Measurements from ENCODE around the gene GPC5.

Gene GPC5

DNA sequence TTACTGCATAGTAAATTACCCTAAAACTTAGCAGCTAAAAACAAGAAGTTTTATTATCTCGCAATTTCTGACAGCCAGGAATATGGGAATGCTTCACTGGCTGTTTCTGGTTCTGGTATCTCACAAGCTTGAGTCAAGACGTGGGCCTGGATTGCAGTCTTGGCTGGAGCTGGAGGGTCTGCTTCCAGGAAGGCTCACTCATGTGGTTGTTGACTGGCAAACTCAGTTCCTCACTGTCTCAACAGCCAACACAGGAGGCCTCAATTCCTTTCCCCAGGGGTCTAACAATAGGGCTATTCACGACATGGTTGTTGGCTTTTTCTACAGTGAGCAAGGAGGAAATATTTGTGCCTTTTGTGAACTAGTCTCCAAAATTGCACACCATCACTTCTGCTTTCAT is 146.3 kb downstream of the GPC5 start:
- DNase-seq, result no peak

DNA sequence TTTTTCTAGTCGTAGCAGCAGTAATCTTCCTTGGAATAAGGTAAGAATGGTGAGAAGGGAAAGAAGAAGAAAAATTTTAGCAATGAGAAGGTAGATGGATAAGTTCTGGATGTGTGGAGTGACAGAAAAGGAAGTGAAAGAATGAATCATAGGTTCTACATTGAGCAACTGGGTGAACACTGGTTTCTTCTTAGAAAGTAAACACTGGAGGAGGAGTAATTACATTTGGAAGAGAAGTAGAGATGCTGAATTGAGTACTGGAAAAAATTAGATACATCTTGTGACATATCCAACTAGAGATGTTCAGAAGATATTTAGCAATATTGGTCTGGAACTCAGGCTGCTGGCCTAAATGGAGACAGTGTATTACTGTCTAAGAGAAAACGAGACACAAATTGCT is 148.5 kb downstream of the GPC5 start:
- DNase-seq, result no peak

DNA sequence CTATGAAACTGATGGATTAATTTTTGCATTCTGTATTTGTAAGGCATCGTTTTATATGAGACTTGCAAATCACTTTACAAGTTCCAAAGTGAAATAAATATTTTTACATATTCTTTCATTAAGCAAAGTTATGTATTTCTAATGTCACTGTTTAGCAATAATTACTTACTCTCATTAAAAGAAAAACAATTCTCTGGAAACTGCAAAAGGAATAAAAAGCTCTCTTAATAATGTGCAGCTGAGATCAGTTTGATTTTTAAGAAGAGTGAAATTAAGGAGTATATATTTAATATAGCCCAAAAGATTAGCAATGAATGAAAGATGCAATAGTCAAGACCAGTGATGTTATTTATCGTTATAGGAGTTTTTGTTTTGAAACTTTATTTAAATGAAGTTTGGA is 155.2 kb downstream of the GPC5 start:
- no peak for DNase-seq

DNA sequence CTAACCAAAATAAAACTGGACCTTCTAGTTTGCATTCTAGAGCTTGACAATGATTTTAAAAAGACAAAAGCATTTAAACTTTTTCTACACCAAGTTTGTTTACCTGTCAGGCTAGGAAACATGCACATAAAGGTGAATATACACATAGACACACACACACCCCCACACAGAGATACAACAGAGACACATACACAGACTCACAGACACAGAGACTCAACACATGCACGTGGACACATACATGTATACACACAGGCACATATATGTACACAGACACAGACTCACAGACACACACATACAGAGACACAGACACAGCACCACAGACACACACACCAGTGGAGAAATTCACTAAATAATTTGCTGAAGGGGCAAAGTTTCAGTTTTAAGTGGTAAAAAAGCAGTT is 155.7 kb downstream of the GPC5 start:
- DNase-seq, result no peak

DNA sequence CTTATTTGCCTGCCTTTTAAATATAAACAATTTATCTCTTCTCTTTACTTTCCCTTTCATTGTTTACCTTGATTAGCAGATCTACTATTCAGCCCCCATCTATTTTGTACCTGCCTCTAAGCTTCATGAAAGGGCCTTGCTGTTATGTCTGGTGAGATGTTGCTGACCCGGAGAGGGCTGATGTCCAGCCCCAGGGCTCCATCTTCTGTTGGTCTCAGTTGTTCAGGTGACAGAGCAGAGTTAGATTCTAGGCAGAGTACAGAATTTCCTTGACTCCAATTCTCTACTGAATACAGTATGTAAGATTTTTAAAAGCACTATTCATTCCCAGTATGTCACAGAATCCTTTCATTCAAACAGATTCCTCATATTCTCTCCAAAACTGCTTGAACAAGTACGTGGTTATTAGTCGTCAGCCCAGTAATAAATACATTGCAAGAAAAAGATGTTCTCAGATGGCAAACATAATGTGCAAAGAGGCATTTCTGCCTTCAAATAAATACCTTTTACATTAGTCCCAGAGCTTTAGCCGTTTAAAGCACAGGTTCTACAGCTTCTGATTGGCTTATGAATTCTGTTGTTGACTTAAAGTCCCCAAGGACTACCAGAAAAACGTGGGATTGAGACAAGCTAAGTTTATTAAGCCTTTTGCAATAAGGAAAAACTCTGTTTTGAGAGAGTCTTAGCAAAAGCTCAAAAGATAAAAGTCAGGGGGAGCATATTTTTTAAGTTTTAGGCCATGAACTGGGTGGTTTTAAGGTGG is 159.1 kb downstream of the GPC5 start:
- no peak for DNase-seq

DNA sequence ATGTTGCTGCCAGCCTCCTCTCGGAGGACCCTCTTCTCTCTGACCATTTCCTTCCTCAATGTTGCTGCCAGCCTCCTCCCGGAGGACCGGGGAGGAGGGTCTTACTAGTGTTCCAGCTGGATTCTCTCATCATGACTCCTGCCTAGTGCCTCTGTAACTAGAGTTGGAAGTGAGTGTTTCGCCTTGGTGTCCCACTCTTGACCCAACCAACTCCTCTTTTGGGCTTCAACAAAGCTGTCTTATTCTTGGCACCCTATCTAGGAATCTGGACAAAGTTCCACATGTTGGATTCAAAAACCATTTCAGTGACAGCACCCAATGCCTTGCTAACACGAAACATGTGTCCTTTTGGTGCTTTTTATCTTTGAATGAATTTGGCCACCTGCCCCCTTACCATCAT is 165.4 kb downstream of the GPC5 start:
- DNase-seq, result no peak

DNA sequence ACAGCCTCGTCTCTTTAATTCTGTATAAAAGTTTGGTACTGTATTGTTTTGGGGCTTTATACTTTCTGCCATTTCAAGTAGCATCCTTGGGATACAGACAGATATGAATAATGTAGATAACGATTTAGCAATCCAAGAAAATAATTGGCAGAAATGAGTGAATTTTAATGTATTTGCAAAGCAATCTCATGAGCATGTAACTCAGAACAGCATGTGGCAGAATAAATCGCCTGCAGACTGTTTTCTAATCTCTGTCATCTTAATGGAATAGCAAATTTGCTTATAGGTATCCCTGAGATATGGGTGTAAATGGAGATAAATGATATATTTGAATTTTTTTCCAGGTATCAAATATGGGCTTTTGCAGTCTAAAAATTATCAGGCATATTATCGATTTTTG is 166.0 kb downstream of the GPC5 start:
- no peak for DNase-seq

DNA sequence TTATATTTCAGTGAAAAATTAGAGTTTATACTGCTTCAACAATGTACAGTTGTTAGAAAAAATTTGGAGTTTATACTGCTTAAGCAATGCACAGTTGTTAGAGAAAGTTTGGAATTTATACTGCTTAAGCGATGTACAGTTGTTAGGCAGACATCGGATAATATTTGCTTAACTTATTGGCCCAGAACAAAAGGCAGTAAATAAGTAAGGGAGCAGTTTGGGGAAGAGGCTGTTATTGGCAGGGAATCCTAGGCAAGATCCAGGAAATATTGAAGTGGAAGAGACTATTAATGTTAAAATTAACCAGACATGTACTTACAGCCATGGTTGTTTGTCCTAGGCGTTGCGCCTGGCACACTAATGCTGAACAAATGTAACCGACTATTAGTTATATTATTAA is 166.9 kb downstream of the GPC5 start:
- DNase-seq, result no peak

DNA sequence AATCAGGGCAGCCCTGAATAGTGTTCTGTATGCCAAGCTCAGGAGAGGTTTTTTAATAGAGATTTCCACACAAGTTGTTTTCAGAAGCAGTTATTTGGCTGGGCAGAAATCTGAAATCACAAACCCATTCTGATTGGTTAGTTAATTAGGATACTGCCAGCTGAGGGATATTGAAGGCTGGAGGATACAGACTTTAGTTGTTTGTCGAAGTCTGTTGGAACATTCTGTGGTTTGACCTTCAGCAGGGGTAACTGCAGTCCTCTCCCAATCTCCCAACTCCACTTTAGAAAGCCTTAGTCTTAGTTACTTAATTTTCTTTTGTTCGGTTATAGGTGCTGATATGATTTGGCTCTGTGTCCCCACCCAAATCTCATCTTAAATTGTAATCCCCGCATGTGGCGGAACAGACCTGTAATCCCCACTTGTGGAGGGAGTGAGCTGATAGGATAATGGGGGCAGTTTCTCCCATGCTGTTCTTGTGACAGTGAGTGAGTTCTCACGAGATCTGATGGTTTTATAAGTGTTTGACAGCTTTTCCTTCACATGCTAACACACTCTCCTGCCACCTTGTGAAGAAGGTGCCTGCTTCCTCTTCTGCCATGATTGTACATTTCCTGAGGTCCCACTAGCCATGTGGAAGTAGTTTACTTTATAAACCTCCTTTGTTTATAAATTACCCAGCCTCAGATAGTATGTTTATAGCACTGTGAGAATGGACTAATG is 169.2 kb downstream of the GPC5 start:
- DNase-seq, result no peak

DNA sequence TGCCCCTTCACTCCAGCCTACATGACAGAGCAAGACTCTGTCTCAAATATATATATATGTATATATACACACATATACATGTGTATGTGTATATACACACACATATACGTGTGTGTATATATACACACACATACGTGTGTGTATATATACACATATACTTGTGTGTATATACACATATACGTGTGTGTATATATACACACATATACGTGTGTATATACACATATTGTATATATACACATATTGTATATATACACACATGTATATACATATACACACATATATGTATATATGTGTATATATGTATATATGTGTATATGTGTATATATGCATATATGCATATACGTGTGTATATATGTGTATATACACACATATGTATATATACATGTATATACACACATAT is 173.3 kb downstream of the GPC5 start:
- DNase-seq, result no peak

DNA sequence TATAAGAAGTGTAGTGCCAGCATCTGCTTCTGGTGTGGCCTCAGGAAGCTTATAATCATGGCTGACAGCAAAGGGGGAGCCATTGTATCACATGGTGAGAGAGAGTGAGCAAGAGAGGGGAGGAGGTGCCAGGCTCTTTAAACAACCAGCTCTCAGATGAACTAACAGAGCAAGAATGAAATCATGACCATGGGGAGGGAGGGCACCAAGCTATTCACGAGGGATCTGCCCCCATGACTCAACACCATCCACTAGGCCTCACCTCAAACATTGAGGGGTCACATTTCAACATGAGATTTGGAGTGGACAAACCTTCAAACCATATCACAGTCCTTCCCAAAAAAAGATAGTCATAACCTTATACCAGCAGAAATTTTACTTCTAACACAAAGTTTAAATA is 174.0 kb downstream of the GPC5 start:
- DNase-seq, result no peak

DNA sequence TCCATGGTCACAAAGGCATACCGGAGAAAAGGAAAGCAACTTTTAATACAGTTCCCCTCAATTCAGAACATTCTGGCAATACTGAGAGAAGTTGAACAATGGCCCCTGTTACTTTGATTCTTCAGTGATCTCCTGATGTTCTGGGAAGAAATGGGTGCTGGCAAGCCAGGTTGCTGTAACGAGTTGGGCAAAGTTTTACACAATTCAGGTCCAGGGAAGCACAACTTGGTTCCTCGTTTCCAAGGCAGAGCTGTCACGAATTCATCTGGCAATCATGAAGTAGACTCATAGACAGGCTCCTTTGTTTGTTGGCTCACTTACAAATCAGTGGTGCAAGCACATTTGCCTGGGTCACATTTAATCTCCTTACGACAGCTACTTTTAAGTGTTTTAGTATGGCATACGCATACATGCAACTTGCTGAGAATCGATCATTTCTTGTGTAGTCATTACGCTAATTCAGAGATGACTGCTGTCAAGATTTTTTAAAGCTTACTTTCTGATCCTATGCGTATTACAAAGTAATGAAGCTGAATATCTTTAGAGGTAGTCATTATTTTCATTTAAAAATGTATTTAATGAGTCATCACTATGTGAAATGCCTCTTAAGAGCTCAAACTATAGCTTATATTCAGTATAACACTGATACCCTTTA is 174.7 kb downstream of the GPC5 start:
- DNase-seq, result no peak

DNA sequence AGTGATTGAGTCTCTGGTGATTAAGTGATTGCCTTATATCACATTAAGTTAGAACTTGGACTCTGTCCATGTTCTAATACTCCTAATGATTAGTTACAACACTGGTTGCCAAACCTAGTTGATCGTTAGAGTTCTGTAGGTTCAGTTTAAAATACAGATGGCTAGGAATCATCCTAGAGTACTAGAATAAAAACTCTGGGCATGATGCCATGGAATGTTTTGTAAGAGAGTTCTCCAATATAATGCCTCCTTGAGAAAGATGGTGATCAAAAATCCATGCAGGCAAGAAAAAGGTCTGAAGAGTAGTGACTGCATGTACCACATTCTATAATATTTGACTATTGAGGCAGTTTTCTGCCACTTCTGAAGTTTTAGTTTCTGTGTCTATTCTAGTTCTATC is 176.3 kb downstream of the GPC5 start:
- DNase-seq, result no peak

DNA sequence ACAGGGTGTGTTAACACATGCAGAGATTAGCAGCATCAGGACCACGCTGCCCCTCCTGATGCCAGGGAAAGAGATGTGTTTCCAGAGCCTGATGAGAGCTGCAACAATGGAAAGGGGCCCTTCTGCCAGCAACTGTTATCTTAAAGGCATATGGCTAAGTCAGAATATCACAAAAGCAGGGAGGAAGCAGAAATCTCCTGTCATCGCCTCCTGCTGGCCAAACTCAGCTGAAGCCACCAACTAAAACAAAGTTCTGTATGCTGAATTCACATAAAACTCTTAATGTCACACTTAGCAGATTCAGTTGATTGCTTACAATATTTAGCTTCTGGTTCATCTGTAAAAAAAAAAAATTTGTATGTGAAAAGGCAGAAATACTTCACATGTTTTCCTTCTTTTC is 178.2 kb downstream of the GPC5 start:
- no peak for DNase-seq

DNA sequence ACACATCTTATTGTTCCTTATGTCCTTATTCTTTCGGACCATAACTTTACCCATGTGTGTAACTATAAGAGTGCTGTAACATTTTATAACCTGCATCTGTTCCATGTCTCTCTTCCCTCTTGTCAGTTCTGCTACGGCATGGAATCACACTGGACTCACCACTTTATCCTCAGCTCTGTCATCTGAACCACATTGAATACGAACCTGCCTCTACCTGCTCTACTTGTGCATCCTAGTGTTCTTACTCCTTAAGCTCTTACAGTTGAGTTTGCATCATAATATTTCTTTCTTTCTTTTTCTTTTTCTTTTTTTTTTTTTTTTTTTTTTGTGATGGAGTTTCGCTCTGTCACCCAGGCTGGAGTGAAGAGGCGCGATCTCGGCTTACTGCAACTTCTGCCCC is 180.9 kb downstream of the GPC5 start:
- no peak for DNase-seq

DNA sequence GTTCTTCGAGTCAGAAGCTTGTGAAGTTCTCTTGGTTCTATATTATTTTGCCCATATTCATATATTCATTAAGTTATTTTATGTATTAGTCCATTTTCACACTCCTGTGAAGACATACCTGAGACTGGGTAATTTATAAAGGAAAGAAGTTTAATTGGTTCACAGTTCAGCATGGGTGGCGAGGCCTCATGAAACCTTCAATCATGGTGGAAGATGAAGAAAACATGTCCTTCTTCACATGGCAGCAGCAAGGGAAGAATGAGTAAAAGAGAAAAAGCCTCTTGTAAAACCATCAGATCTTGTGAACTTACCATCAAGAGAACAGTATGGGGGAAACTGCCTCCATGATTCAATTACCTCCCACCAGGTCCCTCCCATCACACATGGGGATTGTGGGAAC is 182.3 kb downstream of the GPC5 start:
- no peak for DNase-seq

DNA sequence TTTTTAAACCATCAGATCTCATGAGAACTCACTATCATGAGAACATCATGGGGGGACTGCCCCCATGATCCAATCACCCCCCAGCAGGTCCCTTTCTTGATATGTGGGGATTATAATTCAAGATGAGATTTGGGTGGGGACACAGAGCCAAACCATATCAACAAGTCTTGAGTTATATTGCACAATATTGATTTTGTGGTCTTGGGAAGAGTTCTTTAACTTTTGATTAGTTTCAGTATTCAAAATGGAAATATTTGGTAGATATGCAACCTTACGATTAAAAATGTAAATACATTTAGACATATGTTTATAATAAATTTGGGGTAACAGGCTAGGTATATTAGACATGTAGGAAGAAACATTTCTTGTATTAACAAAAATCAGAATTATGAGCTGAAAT is 188.2 kb downstream of the GPC5 start:
- DNase-seq, result no peak

DNA sequence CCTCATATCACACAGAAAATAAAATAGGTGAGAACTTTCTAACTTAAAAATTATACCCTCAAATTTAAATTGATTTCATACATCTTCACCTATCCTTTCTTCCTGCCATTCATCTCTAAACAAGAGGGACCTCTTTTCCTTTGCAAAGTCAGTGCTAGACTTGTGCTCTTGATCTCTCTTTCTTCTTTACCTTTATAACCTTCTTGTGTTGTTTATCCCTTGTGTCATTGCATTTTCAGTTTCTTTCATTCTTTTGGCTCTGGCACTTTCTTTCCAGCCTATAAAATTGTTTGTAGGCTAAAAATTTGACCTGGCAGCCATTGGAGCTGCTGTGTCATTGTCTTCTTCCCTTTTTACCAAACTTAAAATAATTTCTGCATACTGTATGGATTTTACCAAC is 190.1 kb downstream of the GPC5 start:
- DNase-seq, result no peak

DNA sequence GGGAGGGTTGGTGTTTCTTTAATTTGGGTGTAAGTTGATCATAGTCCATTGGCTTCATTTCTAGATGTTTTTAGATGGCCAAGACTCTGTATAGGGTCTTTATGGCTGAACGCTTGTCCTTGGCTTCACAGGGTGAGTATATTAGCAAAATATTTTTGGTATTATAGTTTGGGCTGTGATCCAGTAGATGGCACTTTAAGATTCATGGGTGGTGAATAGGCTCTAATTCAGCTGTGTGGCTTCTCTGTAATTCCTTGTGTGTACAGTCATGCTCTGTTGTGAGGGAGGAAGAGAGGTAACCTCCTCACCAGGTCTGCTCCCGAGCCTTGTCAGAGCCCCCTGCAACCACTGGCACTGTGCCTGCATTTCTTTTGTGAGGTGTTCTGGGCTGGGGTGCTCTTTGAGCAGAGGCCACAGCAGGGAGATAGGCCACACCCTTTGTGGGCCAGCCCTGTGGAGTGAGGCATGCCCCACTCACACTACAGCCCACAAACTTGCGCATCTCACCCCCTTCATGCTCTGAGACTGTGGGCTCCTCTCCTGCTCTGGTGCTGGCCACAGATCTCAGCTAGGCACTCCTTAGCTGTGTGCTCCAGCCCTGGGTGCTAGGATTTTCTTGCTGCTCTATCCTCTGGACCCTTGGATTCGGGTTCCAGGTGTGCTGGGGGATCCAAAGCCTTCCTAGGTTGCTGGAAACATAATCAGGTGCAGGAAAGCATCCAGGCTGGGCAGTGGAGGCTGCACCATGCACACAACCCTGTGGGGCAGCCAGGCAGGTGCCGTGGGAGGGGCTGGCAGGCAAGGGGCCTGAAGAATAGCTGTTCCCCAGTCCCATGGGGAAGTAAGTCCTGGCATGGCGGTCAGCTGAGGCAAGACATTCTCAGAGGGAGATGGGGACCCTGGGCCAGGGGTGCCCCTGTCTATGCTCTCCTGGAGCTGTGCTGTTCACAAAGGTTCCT is 193.9 kb downstream of the GPC5 start:
- DNase-seq, result no peak

DNA sequence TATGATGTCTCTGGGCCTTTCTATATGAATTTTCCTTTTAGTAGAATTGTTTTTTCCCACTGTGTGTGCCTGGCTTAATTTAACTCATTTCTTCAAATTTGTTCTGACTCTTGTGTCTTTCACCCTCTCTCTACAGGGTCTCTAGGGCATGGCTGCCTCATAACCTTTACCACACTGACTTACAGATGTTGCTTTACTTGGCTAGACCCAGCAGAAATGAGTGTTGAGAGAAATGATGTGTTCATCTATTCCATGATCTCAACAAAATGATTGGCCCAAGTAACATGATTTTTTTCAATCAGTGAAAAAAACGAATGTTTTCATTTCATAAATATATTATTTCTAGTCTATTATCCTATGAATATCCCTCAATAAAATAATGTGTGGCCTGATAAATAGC is 195.0 kb downstream of the GPC5 start:
- DNase-seq, result no peak

DNA sequence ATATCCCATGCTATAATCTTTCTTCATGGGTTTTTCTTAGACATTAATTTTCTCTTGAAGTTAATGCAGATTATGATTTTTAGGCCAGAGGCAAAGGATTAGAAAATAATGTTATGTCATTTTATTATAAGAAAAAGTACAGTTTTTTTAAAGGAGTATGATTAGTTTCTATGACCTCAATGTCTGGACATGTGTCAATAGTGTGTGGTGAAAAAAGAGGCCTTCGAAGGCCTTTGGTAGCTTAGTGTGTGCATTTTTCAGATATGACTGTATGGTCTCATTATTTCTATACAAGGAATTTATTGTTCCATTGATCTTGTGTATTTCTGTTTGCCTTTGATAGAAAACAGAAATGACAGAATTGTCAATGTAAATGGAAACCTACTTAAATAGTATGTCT is 195.6 kb downstream of the GPC5 start:
- no peak for DNase-seq

DNA sequence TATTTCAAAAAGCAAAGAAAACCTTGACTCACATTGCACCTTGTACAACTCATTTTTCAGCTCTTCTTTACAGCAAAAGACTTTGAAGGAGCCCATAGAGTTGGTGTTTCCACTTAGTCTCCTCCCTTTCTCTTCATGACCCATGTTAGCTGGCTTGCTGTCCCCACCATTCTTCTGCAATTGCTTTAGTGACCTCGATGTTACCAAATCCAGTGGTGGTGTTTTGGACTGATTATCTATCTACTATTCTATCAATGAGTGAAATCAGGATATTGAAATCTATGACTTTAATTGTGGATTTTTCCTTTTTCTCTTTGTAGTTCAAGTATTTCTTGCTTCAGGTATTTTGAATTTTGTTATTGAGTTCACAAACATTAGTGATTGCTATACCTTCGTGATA is 197.3 kb downstream of the GPC5 start:
- DNase-seq, result no peak

DNA sequence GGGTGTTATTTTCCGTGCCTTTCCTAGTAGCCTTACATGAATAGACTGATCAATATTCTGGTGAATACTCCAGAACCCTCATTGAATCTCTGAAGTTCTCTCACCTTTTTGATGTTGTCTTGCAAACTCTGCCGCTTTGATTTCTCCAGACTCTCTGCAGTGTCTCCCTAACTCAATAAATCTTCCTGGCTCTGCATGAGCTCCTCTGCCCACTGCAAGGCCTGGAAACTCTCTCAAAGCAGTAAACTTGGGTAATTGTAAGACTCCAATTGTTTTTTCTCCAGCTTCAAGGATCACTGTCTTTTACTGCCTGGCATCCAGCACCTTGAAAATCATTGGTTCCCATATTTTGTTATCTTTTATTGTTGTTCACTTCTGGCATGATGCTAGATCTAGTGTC is 198.4 kb downstream of the GPC5 start:
- no peak for DNase-seq
